GM20431 (cell line): Measurements from ENCODE around the gene SPATA46.

Experiments used
- in situ Hi-C: fragments of 300-500 bp; cut with MseI, MboI; formaldehyde crosslinking; loops from one replicate; pipeline ENCODE4 v1.15.0; 2020; ENCODE audit warnings: low sequenced_read_pairs; ENCODE audit not compliant: unreplicated experiment

The SPATA46 gene

GRCh38 chr1:162380061-162380846, 3.6 kb upstream of the SPATA46 start:
- in situ Hi-C loops = no loop called here

DNA sequence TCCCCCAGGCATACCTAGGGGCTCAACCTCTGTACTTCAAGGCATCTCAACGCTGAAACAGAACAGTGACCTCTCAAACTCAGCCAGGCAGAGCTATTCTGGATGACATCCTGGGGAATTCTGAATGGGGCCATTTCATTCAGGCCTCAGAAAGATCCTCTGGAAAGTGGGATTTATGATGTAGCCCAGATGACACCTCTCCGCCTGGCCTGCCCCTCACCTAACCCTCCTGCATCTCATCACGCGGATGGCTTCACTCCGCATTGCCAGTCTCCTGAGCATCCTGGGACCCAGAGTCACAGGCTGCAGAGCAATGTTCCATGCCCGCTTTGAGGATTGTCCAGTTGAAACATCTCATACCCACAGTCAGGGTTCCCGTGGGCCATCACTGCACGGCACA, 1.2 kb downstream of the SPATA46 start:
- in situ Hi-C loops = no loop called here

- in situ Hi-C loops = no loop called here
Observed at GRCh38 chr1:162374406-162374805, 2.2 kb downstream of the SPATA46 start.

DNA sequence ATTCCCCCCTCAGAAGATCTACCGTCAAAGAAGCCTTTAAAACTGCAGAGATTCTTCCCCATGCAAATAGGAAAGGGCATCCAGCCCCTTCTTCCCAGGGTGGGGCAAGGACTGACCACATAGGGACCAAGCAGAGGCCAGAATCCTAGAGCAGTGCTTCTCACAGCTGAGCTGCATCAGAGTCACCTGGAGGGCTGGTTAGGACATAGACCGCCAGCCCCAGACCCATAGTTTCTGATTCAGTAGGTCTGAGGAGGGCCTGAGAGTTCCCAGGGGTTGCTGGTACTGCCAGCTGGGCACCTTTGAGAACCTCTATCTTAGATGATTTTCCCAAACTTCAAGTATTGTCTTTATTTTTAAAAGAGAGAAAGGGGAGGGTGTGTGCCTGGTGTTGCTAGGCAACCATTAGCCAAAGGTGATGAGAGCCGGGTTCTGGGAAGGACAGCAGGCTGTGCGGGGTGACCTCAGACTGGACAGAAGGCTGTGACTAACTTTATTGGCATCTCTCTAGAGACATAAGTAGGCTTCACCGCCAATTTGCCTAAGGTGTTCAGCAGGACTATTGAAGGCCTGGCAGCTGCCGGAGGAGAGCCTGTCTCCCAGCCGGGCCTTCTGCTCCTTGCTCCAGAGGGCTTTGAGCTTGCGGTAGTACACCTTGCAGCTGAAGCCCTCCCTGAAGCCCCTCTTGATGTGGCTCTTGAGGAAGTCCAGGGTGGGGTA, 3.0 kb downstream of the SPATA46 start:
- in situ Hi-C loops = no loop called here

DNA sequence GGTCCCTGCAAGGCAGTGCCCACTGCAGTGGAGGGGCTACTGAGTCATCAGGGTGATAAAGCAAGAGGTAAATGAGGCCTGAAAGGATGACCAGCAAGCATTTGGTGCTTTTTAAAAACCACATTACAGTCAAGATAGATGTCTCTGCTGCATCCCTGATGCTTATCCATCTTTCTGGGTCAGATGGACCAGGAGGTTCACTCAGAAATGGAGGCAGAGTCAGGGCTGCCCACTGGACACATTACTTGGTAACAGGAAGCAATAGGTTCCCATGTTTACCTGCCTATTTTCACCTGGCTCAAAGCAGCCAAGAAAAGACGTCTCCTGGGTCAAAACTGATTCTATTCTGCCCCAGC, 3.6 kb downstream of the SPATA46 start:
- in situ Hi-C loops = no loop called here

GRCh38 chr1:162372159-162373071, 4.2 kb downstream of the SPATA46 start:
- in situ Hi-C loops = no loop called here

GRCh38 chr1:162371611-162372010, 5.0 kb downstream of the SPATA46 start:
- in situ Hi-C loops = no loop called here

- in situ Hi-C loops = no loop called here
Observed at GRCh38 chr1:162370721-162371120, 5.9 kb downstream of the SPATA46 start.

GRCh38 chr1:162370161-162370560, 6.5 kb downstream of the SPATA46 start:
- in situ Hi-C loops = no loop called here

DNA sequence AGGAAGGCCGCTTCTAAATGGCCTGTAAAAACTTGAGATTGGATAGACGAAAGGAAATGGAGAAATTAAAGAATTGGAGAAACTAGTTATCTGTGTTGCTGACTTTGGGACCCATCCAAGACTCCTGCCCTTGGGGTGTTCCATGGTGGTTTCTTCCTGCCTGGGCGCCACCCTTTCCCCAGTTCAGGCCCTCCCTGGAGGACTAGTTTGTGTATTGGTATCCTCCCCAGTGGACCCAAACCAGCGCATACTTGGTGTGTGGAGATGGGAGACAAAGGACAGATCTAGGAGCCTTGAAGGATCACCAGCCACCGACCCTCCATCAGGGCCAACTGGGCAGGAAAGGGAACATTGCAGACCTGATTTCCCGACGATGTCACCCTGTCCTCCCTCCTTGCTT, 7.1 kb downstream of the SPATA46 start:
- in situ Hi-C loops = no loop called here

DNA sequence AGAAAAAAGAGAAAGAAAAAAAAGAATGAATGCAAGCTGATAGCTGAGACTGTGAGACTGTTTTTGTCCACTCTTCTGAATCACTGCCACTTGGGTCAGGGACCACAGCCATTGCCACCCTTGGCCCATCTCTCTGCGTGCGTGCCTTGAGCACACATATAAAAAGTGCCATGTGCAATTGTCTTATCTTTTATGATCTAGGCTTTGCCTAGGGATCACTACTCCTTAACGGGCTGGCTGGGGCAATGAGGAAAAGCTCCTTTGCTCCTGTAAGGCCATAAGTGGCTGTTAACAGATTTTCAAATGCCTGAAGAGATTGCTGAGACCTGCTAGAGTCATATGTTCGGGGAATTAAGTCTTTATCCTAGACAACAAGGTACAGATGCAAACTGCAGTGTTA, 8.2 kb downstream of the SPATA46 start:
- in situ Hi-C loops = no loop called here

DNA sequence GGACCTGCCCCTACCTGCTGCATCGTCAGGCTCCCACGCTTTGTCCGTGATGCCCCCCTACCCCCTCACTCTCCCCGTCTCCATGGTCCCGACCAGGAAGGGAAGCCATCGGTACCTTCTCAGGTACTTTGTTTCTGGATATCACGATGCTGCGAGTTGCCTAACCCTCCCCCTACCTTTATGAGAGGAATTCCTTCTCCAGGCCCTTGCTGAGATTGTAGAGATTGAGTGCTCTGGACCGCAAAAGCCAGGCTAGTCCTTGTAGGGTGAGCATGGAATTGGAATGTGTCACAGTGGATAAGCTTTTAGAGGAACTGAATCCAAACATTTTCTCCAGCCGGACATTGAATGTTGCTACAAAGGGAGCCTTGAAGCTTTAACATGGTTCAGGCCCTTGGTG, 8.9 kb downstream of the SPATA46 start:
- in situ Hi-C loops = no loop called here

DNA sequence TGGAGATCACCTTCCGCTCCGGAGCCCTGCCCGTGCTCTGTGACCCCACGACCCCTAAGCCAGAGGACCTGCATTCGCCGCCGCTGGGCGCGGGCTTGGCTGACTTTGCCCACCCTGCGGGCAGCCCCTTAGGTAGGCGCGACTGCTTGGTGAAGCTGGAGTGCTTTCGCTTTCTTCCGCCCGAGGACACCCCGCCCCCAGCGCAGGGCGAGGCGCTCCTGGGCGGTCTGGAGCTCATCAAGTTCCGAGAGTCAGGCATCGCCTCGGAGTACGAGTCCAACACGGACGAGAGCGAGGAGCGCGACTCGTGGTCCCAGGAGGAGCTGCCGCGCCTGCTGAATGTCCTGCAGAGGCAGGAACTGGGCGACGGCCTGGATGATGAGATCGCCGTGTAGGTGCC, 9.6 kb downstream of the SPATA46 start:
- in situ Hi-C loops = no loop called here

DNA sequence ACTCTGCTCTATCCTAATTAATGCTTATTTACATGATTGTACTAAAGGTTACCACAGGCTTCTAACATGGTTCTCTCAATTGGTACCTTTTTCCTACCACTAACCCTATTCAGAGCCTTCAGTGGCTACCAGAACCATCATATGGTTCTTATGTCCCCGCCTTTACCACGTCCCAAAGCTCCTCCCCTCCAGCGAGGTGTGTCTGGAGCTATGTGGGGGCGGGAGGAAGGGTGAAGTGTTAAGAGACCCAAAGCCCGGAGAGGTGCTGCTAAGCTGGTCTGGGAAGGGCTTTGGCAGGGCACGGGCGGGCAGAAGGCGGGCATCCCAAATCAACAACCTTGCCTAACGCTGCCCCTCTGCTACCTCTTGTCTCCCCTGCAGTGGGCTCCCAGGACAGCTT, 10.0 kb downstream of the SPATA46 start:
- in situ Hi-C loops = no loop called here

DNA sequence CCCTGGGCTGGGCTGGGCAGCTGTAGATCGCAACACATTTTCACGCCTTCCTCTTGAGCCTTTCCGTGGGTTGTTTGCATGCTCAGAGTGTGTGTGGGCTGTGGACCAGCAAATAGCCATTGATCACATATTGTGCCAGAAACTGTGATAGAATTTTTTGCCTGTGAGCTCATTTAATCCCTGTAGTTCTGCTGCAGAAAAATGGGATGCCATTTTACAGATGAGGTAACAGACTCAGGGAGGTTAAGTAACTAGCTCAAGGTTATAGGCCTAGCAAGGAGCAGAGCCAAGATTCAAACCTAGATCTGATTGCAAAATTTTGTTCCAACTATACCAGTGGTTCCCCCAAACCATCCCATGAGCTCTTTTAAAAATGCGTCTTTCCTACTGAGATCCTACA, 10.5 kb downstream of the SPATA46 start:
- in situ Hi-C loops = no loop called here

DNA sequence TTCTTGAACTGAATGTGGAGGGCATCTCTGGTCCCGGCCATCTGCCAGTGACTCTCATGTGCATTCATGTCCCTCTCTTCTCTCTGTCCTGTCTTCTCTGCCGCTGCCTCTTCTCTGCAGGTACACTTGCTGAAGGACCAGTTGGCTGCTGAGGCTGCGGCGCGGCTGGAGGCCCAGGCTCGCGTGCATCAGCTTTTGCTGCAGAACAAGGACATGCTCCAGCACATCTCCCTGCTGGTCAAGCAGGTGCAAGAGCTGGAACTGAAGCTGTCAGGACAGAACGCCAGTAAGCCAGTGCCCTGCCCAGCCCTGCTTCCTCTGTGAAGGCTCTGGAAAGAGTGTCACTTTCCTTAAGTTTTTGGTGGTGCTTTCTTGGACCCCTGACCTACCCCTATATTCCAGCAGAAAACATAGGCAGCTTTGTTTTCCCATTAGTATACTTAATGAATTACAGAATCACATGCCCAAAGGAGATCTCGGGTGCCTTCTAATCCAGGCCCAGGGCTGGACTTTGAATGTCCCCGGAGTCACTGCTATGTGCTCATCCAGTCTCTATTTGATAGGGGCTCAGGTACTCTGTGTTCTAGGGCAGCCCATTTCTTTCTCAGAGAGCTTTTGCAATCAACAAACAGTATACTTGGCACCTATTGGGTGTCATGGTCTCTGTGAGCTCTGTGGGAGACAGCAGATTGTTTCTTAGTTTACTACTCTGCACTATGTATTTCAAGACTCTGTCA, 11.2 kb downstream of the SPATA46 start:
- in situ Hi-C loops = no loop called here

- in situ Hi-C loops = no loop called here
Observed at GRCh38 chr1:162364498-162364897, 12.2 kb downstream of the SPATA46 start.

- in situ Hi-C loops = no loop called here
Observed at GRCh38 chr1:162363823-162364222, 12.8 kb downstream of the SPATA46 start.

DNA sequence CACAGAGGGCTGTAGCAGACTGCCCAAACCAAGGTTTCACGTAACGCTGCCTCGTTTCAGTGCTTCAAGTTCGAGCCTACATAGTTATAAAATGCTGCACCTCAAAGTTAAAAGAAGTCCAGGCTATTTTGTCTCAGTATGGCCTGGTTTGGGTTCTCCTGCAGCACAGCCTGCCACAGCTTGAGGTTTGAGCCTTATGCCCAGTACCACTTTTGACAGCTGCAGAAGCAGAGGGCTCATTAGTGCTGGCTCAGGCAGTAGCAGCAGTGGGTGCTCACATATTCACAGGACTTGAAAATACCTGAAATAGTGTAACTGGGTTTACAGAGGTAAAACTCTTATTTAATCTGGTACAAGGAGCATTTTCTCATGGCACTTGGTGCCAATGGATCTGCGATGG, 15.3 kb downstream of the SPATA46 start:
- in situ Hi-C loops = no loop called here

DNA sequence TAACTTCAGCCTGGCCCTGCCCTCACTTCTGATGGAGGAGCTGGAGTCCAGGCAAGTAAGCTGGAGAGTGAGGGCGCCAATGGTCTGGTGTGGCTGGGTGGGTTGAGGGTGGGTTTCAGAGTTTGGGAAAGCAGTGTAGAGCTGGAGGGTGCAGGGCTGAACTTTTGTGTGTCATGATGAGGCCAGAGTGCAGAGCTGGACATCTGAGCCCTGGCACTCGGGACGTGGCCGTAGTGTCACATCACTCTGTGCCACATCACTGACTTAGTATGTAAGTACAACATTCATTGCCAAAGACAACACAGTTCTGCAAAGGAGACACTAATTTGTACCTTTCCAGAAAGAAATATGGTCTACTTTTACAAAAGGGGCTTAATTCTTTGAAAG, 15.8 kb downstream of the SPATA46 start:
- in situ Hi-C loops = no loop called here
